Pancreas (tissue), 10 donors: ENCODE data around the gene RAB13. TPM values are rescaled to one million over a fixed set of nuclear protein-coding genes. Genes with fewer than 3 reads are reported as not detected.
"Not testable (repeated sequence)": the region's sequence is repeated elsewhere in the genome, so short reads cannot be mapped to it uniquely, and the experiment has no call there.

Experiments
- ATAC-seq, 4 donors: fragments of 200-7000 bp; cut with Tn5 transposase; one replicate each; pipeline versions ENCODE4 v1.8.0 to v1.9.1; 2020; ENCODE audit warnings: mild to moderate bottlenecking in 4 of 4, moderate library complexity in 4 of 4
- DNase-seq, 6 donors: peaks; one replicate each; pipeline ENCODE4 v3.0.0-alpha.2; 2020
- FAIRE-seq: peaks from 2 replicates; lab custom pipeline; 2012; peaks lifted over from hg19 to GRCh38; lab: Jason Lieb, UNC
- H3K27ac ChIP-seq, 4 donors: fragments of 200-600 bp; sonication (generic); 1 replicate in 3 of 4; 2 replicates in 1 of 4; pipeline versions ENCODE4 v1.5.0 to v1.8.0; 2020
- H3K27me3 ChIP-seq, 4 donors: fragments of 200-600 bp; one replicate each; pipeline ENCODE4 v1.8.0; 2021
- H3K36me3 ChIP-seq, 3 donors: fragments of 200-600 bp; sonication (generic) in 1 of 3; one replicate each; pipeline versions ENCODE4 v1.5.0 to v1.8.0; 2020 to 2021
- H3K4me1 ChIP-seq, 3 donors: fragments of 200-600 bp; one replicate each; pipeline ENCODE4 v1.8.0; 2021
- H3K4me3 ChIP-seq, 4 donors: fragments of 200-600 bp; sonication (generic) in 2 of 4; one replicate each; pipeline versions ENCODE4 v1.5.0 to v1.8.0; 2020 to 2021
- H3K9me3 ChIP-seq, 4 donors: fragments of 200-600 bp; one replicate each; pipeline ENCODE4 v1.8.0; 2021
- CTCF ChIP-seq, 4 donors: fragments of 200-600 bp; sonication (generic) in 3 of 4; IDR thresholded peaks; one replicate each; pipeline versions ENCODE4 v1.5.0 to v1.8.0; 2021; ENCODE audit warnings: antibody characterized with exemption in 4 of 4
- WGBS, 2 donors: extraction: QIAGEN DNeasy Blood & Tissue Kit; methylation state at CpG; one replicate each; pipeline ENCODE4 v1.1.7; 2013; 5-methylcytosine and 5-hydroxymethylcytosine counted together
- intact Hi-C, 3 donors: fragments of 100-400 bp; cut with DNase I; formaldehyde crosslinking; loops; one replicate each; pipeline versions ENCODE4 v1.11.1 to v1.14.2; 2022
- polyA plus RNA-seq, 2 donors: library from polyadenylated mRNA; stranded (reverse); fragments of 200-250 nt; gene quantifications; one replicate each; pipeline ENCODE4 v1.2.3, GENCODE V29; 2013
- total RNA-seq, 6 donors: library from RNA; stranded (reverse); fragmentation: NEBNext Ultra II Directional in 4 of 6; extraction: Animal tissue kit (Norgen Biotek cat#: 25700) in 4 of 6; gene quantifications; one replicate each; pipeline versions ENCODE4 v1.2.1 to v1.2.4, GENCODE V29; 2021 to 2023
- donor health status: healthy with polysubstance abuse.
- donor health status: DM: no; HTN: no; CAD: no; lungs with moderate emphysema.
- donor health status: DM: no; HTN: no; CAD: no.
- donor health status: control.
- donor health status: control.
- donor health status: Bipolar disorder and iron deficiency.
- donor health status: DM: yes; HTN: yes; CAD: no.
- donor health status: DM: no; HTN: no; CAD: no.
- donor health status: DM: no; HTN: no; CAD: no.
- donor health status: DM: yes; HTN: yes; CAD: no.

The RAB13 gene
- total and polyA plus RNA-seq, 8 donors = 36.8 to 118 (median 50.4) TPM

- no peak overlapping the region for H3K4me3 ChIP-seq
- no peaks in the 10 kb centered on the region for H3K9me3 ChIP-seq
- no peak for DNase-seq
- TF ChIP-seq CTCF (IDR thresholded peaks at IDR 0.05) = no peak
- intact Hi-C loops = no loop called here
- WGBS, 2 donors = 54 to 60% methylated on average over 1 of the region's 1 CpG
- no peaks in the 10 kb centered on the region for H3K4me1 ChIP-seq
- H3K27me3 ChIP-seq = no peaks in the 10 kb centered on the region
- FAIRE-seq = no peak
- ATAC-seq = no peak
- no peak overlapping the region for H3K27ac ChIP-seq
- no peaks in the 10 kb centered on the region for H3K36me3 ChIP-seq
Measured at GRCh38 chr1:154012129-154012528, 26.0 kb upstream of the RAB13 start.

GRCh38 chr1:154006136-154006535 lies 20.0 kb upstream of the RAB13 start:
- no peak for TF ChIP-seq CTCF (IDR thresholded peaks at IDR 0.05)
- Histone ChIP-seq H3K27ac (no peak overlapping the region), H3K27me3 (no peaks in the 10 kb centered on the region), H3K4me1 (no peaks in the 10 kb centered on the region), H3K36me3 (no peaks in the 10 kb centered on the region), H3K4me3 (no peak overlapping the region), H3K9me3 (no peaks in the 10 kb centered on the region)
- DNase-seq (no peak), FAIRE-seq (no peak), ATAC-seq (no peak)
- intact Hi-C loops = no loop called here
- WGBS, 2 donors = 85 to 92% methylated on average over 3 of the region's 3 CpGs

- ATAC-seq = peak in 2 of 4 donors; percentile 54 to 62
- DNase-seq = no peak
- Histone ChIP-seq H3K4me1 (no peaks in the 10 kb centered on the region), H3K36me3 (peaks cover 0 to 3% (median 0%) of the 10 kb centered on the region in 3 donors), H3K4me3 (no peak overlapping the region), H3K9me3 (no peaks in the 10 kb centered on the region), H3K27ac (peak overlapping the region; percentile 31 to 72 (median 64)), H3K27me3 (no peaks in the 10 kb centered on the region)
- intact Hi-C loops = no loop called here
- TF ChIP-seq CTCF (IDR thresholded peaks at IDR 0.05) = no peak
- FAIRE-seq = no peak
- WGBS, 2 donors = 53 to 61% methylated on average over 4 of the region's 4 CpGs
Measured at GRCh38 chr1:154000420-154000819, 14.3 kb upstream of the RAB13 start.

- H3K4me3 ChIP-seq, H3K27me3 ChIP-seq, H3K9me3 ChIP-seq, FAIRE-seq, DNase-seq, intact Hi-C loops, H3K27ac ChIP-seq, ATAC-seq: not testable (repeated sequence)
- 90 to 94% methylated on average over 10 of the region's 10 CpGs for WGBS, 2 donors
- peaks cover 10 to 12% (median 12%) of the 10 kb centered on the region in 3 donors for H3K4me1 ChIP-seq
- H3K36me3 ChIP-seq = peaks cover 0 to 25% (median 4%) of the 10 kb centered on the region in 3 donors
Measured at GRCh38 chr1:153996882-153997281, 10.7 kb upstream of the RAB13 start.

- DNase-seq (no peak), ATAC-seq (no peak), FAIRE-seq (no peak)
- H3K4me3 ChIP-seq = no peak overlapping the region
- no peak overlapping the region for H3K27ac ChIP-seq
- no peaks in the 10 kb centered on the region for H3K9me3 ChIP-seq
- no peak for TF ChIP-seq CTCF (IDR thresholded peaks at IDR 0.05)
- peaks cover 11 to 17% (median 14%) of the 10 kb centered on the region in 3 donors for H3K4me1 ChIP-seq
- 91 to 98% methylated on average over 11 of the region's 11 CpGs for WGBS, 2 donors
- H3K36me3 ChIP-seq = peaks cover 0 to 26% (median 4%) of the 10 kb centered on the region in 3 donors
- intact Hi-C loops = no loop called here
- no peaks in the 10 kb centered on the region for H3K27me3 ChIP-seq
Measured at GRCh38 chr1:153995640-153996039, 9.5 kb upstream of the RAB13 start.
